Stimulated activated naive CD8-positive, alpha-beta T cell treated with anti-CD3 and anti-CD28 coated beads, Interleukin-15, Interleukin-2, amounts not matched to agents 100 U/mL and 50 U/mL, for 24 hours (primary cell): ENCODE measurements around the gene SPANXN3.
"Not testable (repeated sequence)": the region's sequence is repeated elsewhere in the genome, so short reads cannot be mapped to it uniquely, and the experiment has no call there.

Source experiments
- ATAC-seq: fragments of 150-1000 bp; cut with Tn5 transposase; one replicate; pipeline ENCODE4 v1.10.0; 2021
- DNase-seq: peaks from one replicate; pipeline ENCODE4 v3.0.0; 2021

Gene SPANXN3

GRCh38 chrX:143517375-143517774 lies at the start of gene SPANXN3:
SPANXN3 (minus strand) TSS chrX:143517475; CDS start chrX:143517391, 84 bp downstream.
- DNase-seq, ATAC-seq: not testable (repeated sequence)

GRCh38 chrX:143536176-143536575 lies 18.9 kb upstream of the SPANXN3 start:
- ATAC-seq: no peak
- DNase-seq: no peak

DNA sequence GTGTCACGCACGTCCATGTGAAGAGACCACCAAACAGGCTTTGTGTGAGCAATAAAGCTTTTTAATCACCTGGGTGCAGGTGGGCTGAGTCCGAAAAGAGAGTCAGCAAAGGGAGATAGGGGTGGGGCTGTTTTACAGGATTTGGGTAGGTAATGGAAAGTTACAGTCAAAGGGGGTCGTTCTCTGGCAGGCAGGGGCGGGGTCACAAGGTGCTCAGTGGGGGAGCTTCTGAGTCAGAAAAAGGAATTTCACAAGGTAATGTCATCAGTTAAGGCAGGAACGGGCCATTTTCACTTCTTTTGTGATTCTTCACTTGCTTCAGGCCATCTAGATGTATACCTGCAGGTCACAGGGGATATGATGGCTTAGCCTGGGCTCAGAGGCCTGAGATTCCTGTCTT lies 15.1 kb downstream of the SPANXN3 start:
- ATAC-seq, DNase-seq: not testable (repeated sequence)

DNA sequence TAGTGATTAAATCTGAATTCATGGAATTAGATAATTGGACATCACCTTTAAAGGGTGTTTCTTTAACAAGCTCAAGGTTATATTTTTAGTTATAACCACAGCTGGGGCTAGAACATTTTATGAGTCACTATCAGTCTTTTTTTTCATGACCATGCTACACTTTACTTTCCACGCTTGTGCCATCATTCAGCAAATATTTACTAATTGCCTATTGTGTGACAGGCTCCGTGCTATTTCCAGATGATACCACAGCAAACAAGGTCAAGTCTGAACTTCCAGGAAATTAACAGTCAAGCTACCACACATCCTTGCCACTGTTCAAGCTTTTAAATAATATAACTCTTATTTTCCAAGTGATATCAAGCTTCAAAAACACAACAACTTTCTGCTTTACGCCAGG lies 16.5 kb downstream of the SPANXN3 start:
- ATAC-seq (no peak), DNase-seq (no peak)

DNA sequence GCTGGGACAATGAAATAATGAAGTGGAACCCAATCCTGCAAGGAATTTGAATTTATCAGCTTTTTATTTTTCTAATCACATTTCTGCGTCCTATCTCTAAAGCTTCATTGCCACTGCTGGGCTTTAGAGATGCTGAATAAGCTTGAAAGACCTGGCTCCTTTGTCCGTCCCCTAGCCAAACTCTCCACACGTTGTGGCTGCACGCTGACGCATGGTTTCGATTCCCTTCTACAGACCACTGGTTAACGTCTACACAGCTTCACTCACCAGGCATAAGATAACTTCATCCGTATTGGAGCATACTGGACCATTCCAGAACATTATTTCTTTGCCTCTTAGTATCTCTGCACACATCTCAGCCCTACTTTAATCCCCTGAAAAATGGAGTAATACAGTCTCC lies 31.2 kb downstream of the SPANXN3 start:
- DNase-seq: no peak
- no peak for ATAC-seq

DNA sequence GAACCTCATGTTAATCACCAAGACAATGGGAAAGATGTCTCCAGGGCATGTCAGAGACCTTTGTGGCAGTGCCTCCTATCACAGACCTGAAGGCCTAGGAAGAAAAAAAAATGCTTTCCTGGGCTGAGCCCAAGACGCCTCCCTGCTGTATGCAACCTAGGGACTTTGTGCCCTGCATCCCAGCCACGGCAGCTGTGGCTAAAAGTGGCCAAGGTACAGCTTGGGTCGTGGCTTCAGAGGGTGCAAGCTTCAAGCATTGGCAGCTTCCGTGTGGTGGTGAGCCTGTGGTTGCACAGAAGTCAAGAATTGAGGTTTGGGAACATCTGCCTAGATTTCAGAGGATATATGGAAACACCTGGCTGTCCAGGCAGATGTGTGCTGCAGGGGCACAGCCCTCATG lies 40.5 kb downstream of the SPANXN3 start:
- ATAC-seq: no peak
- no peak for DNase-seq

GRCh38 chrX:143472347-143472938 lies 44.8 kb downstream of the SPANXN3 start:
- ATAC-seq: no peak
- DNase-seq: no peak

GRCh38 chrX:143466130-143466529 lies 51.1 kb downstream of the SPANXN3 start:
- ATAC-seq (no peak), DNase-seq (no peak)

- ATAC-seq: no peak
- DNase-seq: no peak
Measured at GRCh38 chrX:143462696-143463095, 54.6 kb downstream of the SPANXN3 start.

GRCh38 chrX:143461606-143462005 lies 55.7 kb downstream of the SPANXN3 start:
- DNase-seq: no peak
- ATAC-seq: no peak
